ENCODE results near the gene ITGB3. TPM values are rescaled to one million over a fixed set of nuclear protein-coding genes. Genes with fewer than 3 reads are reported as not detected.

ITGB3 gene
- total RNA-seq, 2 donors from 2014 or later = 32.1 to 53.5 TPM

DNA sequence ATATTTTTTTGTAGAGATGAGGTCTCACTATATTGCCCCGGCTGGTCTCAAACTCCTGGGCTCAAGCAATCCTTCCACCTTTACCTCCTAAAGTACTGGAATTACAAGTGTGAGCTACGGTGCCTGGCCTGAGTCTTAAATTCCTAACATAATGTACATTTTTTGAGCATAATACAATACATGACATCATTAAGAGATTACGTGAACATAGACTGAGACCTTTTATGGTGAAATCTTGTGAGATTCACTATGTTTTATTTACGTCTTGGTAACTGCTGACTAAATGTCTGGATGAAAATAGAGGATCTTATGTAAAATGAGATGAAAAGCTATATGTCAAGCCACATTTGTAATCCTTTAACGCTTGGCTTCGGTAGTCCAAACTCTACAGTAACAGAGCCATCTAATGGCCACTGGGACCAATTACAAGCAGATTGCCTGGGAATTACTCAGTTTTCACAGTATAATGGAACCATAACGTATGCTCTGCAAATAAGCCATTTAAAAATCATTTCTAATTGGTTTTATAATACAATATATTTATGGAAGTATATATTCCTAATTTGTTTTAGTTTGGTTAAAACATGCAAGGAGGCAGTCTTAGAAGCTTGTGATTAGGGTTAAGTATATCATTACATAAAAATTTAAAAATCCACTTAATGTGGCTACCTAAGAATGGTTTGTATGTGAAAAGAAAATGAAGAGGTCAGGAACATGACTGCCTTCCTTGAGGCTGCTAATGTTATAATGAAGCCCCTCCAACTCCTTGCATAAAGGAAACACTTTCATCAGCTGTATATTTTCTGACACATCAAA, 62.0 kb downstream of the ITGB3 start:
- DNase-seq (ENCODE audit: low spot score) = no peak
- intact Hi-C loops (cut with DNase I) = loop anchor here (2.0 to 5.0 kb wide), 3 partner anchors 61 to 85 kb away; no protein-coding TSS in a partner anchor

DNA sequence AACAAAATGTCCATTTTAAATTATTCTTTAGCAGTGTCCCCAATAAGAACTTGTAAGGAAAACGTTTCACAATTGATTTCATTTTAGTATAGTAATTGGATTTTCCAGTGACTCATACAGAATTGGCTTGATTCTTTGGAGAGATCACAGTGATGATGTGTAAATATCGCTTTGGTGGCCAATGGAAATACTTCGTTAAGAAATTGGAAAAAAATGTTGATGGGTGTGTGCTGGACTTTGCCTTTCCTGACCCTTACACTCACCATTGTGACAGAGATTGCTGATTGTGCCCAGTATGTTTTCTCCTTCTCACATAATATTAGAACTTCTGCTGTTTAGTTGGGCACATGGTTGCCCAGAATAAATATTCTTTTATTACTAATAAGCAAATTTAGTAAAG, 62.7 kb downstream of the ITGB3 start:
- DNase-seq (ENCODE audit: low spot score) = no peak
- intact Hi-C loops (cut with DNase I) = loop anchor here in 1 of 2 donors (5.0 kb wide), 1 partner anchor 84 kb away; no protein-coding TSS in a partner anchor

DNA sequence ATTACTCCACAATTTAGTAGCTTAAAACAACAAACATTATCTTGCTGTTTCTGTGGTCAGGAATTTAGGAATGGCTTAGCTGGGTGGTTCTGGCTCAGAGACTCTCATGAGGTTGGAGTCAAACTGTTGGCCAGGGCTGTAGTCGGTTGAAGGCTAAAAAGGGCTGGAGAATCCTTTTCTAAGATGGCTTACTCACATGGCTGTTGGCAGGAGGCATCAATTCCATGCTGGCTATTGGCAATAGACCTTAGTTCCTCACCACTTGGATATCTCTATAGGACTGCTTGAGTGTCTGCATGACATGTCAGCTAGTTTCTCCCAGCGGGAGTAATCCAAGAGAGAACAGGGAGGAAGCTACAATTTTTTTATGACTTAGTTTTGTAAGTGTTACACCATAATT, 63.5 kb downstream of the ITGB3 start:
- intact Hi-C loops (cut with DNase I) = loop anchor here in 1 of 2 donors (5.0 kb wide), 1 partner anchor 85 kb away; no protein-coding TSS in a partner anchor
- DNase-seq (ENCODE audit: low spot score) = peak; percentile 87

DNA sequence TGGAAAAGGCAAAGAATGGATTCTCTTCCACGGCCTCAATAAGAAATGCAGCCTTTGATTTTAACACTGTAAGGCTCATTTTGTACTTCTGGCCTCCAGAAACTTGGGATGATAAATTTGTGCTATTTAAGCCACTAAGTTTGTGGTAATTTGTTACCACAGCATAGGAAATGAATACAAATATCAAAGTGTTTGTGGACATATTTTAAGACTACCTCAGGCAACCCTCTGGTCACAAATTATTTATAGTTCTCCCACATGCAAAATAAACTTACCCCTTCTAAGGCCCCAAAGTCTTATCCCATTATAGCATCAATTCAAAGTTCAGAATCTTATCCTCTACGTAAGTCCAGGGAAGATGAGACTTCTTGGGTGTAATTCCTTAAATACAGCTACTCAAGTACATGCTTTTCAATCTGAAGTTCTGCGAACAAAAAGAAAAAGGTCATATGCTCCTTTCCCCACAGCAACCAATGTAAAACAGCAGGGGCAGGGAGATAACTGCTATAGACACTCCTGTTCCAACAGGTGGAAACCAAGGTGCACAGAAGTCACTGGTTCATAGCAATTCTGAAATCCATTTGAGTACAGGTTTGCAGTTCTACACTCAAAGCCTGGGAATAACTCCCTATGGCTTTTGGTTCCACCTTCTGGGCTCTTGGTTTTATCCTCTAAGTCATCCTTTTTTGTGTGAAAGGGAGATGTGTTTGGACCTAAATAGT, 64.7 kb downstream of the ITGB3 start:
- intact Hi-C loops (cut with DNase I) = loop anchor here in 1 of 2 donors (5.0 kb wide), 1 partner anchor 86 kb away; no protein-coding TSS in a partner anchor

DNA sequence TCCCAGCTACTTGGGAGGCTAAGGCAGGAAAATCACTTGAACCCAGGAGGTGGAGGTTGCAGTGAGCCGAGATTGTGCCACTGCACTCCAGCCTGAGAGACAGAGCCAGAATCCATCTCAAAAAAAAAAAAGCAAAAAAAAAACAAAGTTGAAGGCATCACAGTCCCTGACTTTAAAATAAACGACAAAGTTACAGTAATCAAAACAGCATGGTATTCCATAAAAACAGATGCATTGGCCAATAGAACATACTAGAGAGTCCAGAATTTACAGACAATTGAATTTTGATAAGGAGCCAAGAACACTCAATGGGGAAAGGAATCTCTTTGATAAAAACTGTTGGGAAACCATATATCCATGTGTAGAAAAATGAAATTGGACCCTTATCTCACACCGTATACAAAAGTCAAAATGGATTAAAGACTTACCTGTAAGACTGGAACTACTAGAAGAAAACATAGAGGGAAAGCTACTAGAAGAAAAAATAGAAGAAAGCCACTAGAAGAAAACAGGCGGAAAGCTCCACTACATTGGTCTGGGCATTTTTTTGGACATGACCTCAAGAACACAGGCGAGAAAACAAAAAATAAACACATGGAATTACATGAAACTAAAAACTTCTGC, 67.4 kb downstream of the ITGB3 start:
- intact Hi-C loops (cut with DNase I) = no loop called here
- no peak for DNase-seq (ENCODE audit: low spot score)

More for the DNA sequence above, 64.7 kb downstream of the ITGB3 start:
- DNase-seq (ENCODE audit: low spot score) = no peak

DNA sequence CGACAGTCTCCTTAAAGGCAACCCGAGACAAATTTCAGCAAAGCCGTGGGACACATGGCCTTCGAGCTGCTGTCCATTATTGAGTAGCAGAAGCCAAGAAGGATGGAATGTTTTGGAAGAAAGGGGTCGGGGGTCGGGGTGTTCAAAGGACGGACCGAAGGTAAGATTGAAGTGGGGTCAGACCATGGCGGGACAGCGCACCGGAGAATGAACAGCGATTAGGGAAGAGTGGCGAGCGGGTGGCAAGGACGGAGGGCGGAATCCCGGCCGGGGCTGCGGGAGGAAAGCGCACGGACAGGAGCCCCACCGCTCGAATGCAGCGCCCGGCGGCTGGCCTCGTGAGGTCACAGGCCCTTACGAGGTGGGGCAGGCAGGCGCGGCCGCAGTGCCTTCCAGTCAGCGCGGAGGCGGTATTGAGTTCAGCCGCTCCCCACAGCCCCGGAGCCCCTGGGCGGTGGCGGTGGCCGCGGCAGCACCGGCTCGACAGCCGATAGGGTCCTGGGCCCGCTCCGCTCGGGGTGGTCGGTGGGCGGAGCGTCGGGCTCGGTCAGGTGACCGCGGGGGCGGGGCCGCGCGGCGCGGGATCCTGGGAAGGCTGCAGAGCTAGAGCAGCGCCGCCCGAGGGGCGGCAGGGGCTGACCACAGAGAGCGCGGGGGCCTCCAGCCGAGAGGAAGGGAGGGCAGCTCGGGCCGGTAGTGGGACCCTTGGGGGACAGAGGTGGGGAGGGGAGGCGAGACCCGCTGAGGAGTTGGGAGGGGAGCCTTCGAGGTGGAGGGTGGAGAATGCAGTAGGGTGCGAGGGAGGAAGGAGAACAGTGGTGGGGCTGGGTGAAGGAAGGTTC, 70.0 kb downstream of the ITGB3 start, which contains the start of gene EFCAB13:
Gene EFCAB13 (plus strand): TSS at position 574 of the 842 bp plus-strand sequence. CDS start 4,399 bp downstream, outside the sequence.
- intact Hi-C loops (cut with DNase I) = no loop called here
- DNase-seq (ENCODE audit: low spot score) = peak; percentile 97

DNA sequence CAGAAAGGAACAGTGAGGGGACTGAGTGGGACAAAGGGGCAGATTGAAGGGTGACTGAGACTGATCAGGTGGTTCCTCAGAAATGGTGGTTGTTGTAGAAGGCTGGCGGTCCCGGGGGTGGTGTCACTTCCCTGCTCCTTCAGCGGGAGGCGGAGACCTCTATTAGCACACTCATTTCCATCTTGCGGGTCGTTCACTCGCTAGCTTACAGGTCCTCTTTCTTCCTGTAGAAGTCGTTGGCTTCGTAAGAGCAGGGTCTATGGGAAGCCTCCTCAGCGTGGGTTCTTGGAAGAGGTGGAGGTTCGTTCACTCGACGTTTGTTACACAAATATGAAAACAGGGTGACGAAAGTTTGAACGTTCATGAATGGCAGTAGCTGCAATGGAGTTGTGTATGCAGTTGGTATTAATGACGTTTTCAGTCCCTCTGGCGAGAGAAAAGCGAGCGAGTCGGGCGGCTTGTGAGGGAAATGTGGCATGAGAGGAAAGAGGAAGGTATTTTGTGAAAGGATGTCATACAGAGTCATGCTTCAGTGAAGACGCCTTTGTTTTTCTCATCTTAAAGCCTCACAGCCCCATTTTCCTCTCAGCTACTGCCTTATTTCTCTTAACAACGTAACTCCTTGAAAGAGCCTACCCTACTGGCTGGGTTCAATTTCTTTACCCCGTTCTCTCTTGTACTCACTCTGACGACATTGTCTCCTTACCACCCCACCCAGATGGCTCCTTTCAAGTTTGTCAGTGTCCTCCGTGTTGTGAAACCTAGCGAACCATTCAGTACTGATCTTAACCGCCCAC, 70.8 kb downstream of the ITGB3 start:
- intact Hi-C loops (cut with DNase I) = no loop called here
- peak; percentile 83 for DNase-seq (ENCODE audit: low spot score)

DNA sequence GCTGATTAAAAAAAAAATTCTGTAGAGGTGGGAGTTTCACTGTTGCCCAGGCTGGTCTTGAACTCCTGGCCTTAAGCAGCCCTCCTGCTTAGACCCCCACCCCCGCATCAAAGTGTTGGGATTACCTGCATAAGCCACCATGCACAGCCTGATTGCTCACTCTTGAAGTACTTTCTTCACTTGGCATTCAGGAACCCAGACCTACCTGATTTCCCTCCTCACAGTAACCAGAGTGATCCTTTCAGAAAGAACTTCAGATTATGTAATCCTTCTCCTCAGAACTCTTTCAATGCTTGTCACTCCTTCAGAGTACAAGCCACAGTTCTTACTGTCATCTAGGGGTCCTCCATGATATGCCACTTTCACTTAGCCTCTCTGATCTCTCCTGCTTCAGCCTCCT, 71.5 kb downstream of the ITGB3 start:
- no peak for DNase-seq (ENCODE audit: low spot score)
- intact Hi-C loops (cut with DNase I) = no loop called here

DNA sequence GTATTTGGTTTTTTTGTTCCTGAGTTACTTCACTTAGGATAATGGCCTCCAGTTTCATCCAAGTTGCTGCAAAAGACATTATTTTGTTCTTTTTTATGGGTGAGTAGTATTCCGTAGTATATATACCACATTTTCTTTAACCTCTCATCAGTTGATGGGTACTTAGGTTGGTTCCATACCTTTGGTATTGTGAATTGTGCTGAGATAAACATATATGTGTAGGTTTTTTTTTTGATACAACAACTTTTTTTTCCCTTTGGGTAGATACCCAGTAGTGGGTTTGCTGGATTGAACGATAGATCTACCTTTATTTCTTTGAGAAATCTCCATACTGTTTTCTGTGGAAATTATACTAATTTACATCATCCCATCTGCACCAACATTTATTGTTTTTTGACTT, 76.9 kb downstream of the ITGB3 start:
- intact Hi-C loops (cut with DNase I) = no loop called here
- no peak for DNase-seq (ENCODE audit: low spot score)

DNA sequence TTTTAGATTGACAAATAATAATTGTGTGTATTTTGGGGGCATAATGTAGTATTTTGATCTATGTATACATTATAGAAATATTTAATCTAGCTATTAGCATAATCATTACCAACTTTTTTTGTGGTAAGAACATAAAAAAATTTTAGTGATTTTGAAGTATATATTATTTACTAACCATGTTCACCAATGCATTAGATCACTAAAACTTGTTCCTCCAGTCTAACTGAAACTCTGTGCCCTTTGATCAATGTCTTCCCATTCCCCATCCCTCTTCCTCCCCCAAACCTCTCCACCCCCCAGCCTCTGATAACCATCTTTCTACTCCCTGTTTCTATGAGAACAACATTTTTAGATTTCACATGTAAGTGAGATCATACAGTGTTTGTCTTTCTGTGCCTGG, 78.7 kb downstream of the ITGB3 start:
- intact Hi-C loops (cut with DNase I) = no loop called here
- no peak for DNase-seq (ENCODE audit: low spot score)

DNA sequence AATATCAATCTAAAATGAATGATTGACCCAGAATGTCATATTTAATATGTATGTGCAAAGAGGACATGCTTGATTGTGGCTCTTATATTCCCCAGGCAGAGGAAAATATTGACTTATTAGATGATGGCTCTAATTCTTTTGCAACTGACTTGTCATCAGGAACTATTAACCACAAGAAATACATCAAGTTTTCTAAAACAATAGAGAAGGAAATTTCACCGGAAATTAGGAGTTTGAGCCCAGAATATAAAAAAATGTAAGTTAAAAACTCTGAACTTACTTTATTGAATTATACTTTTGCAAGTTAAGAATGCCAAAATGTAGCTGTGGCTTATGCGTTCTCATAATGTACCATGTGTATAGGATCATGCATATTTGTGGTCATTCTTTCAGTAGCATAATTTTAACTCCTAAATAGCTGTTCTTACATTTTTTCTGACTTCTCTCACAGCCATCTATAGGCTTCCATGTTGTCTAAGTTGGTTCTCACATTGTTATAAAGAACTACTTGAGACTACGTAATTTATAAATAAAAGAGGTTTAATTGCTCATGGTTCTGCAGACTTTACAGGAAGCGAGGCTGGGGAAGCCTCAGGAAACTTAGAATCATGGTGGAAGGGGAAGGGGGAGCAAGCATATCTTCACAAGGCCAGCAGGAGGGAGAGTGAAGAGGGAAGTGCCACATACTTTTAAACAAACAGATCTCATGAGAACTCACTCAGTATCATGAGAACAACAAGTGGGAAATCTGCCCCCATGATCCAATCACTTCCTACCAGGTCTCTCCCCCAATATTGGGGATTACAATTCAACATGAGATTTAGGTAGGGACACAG, 81.7 kb downstream of the ITGB3 start:
- DNase-seq (ENCODE audit: low spot score) = no peak
- intact Hi-C loops (cut with DNase I) = no loop called here

DNA sequence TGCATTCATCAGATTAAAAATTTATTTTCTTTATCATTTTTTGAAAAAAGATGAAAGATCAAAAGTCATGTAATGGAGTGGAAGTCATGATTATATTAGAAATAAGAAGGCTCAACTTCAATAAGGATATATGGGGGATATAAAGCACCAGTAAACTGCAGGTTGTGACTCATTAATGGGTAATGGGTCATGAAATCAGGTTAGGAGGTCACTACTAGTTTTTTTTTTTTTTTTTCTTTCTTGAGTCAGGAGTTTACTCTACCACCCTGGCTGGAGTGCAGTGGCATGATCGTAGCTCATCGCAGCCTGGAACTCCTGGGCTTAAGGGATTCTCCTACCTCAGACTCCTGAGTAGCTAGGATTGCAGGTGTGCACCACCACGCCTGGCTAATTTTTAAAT, 84.4 kb downstream of the ITGB3 start:
- no peak for DNase-seq (ENCODE audit: low spot score)
- intact Hi-C loops (cut with DNase I) = no loop called here

DNA sequence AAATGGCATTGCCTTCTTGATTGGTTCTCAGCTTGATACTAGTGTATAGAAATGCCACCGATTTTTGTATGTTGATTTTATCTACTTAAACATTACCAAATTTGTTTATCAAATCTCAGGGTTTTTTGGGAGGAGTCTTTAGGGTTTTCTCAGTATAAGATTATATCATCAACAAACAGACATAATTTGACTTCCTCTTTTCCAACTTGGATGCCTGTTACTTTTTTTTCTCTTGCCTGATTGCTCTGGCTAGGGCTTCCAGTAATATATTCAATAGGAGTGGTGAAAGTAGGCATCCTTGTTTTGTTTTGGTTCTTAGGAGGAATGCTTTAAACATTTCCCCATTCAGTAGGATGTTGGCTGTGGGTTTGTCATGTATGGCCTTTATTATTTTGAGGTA, 99.2 kb downstream of the ITGB3 start:
- intact Hi-C loops (cut with DNase I) = no loop called here
- no peak for DNase-seq (ENCODE audit: low spot score)

DNA sequence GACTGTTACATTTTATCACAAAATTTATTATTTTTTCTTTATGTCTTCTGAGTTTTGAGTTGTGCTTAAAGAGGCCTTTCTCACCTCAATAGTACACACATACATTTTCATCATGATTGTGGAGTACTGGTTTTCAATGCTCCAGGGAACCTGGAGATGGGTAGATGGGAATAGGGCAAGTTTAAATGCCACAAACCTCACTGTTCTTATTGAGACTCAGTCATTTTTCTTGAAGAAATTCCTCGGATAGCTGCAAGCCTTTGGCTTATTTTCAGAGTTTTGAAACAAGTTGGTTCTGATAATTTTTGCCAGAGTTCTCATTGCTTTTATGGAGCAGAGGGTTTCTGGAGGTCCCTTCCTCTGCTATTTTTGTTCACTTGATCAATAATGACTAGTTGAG, 105.0 kb downstream of the ITGB3 start:
- intact Hi-C loops (cut with DNase I) = no loop called here
- no peak for DNase-seq (ENCODE audit: low spot score)

Data from posterior vena cava (tissue), 2 donors.